SJCRH30 (cell line): Measurements from ENCODE around the gene SPATS2. TPM values are rescaled to one million over a fixed set of nuclear protein-coding genes. Genes with fewer than 3 reads are reported as not detected.

Experiments
- DNase-seq, 2 experiments: peaks; one replicate each; pipeline ENCODE4 v3.0.0-alpha.2; 2015 to 2020
- H3K27ac ChIP-seq: fragments of 250-450 bp; sonication (Bioruptor Pico); 2 replicates; pipeline ENCODE4 v1.5.1; 2020; ENCODE audit warnings: mild to moderate bottlenecking, moderate library complexity
- H3K27me3 ChIP-seq: fragments of 250-450 bp; sonication (Bioruptor Pico); 2 replicates; pipeline ENCODE4 v1.5.1; 2020; ENCODE audit warnings: mild to moderate bottlenecking, moderate library complexity
- H3K36me3 ChIP-seq: fragments of 250-450 bp; sonication (Bioruptor Pico); 2 replicates; pipeline ENCODE4 v1.5.1; 2020; ENCODE audit warnings: mild to moderate bottlenecking, moderate library complexity
- H3K4me1 ChIP-seq: fragments of 250-450 bp; sonication (Bioruptor Pico); 2 replicates; pipeline ENCODE4 v1.5.1; 2020; ENCODE audit warnings: mild to moderate bottlenecking, moderate library complexity
- H3K4me3 ChIP-seq: fragments of 250-450 bp; sonication (Bioruptor Pico); 2 replicates; pipeline ENCODE4 v1.5.1; 2020; ENCODE audit warnings: mild to moderate bottlenecking, moderate library complexity
- H3K9me3 ChIP-seq: fragments of 250-450 bp; sonication (Bioruptor Pico); replicated peaks from 2 replicates; pipeline ENCODE4 v1.5.1; 2020; ENCODE audit warnings: mild to moderate bottlenecking, moderate library complexity
- total RNA-seq: library from RNA; depleted of rRNA; stranded (reverse); fragments of >200 nt; shearing (Covaris generic); gene quantifications from 2 replicates; pipeline ENCODE4 v1.2.3, GENCODE V29; 2014

The SPATS2 gene
- total RNA-seq, 1 experiment from 2014 or later: 72.6 TPM

GRCh38 chr12:49542592-49543160, 175.4 kb downstream of the SPATS2 start:
- peaks cover 13% of the 10 kb centered on the region for H3K4me1 ChIP-seq
- H3K4me3 ChIP-seq: no peak overlapping the region
- H3K9me3 ChIP-seq: no peaks in the 10 kb centered on the region
- H3K27ac ChIP-seq: no peak overlapping the region
- no peaks in the 10 kb centered on the region for H3K36me3 ChIP-seq
- H3K27me3 ChIP-seq: peaks cover 36% of the 10 kb centered on the region
- no peak for DNase-seq

DNA sequence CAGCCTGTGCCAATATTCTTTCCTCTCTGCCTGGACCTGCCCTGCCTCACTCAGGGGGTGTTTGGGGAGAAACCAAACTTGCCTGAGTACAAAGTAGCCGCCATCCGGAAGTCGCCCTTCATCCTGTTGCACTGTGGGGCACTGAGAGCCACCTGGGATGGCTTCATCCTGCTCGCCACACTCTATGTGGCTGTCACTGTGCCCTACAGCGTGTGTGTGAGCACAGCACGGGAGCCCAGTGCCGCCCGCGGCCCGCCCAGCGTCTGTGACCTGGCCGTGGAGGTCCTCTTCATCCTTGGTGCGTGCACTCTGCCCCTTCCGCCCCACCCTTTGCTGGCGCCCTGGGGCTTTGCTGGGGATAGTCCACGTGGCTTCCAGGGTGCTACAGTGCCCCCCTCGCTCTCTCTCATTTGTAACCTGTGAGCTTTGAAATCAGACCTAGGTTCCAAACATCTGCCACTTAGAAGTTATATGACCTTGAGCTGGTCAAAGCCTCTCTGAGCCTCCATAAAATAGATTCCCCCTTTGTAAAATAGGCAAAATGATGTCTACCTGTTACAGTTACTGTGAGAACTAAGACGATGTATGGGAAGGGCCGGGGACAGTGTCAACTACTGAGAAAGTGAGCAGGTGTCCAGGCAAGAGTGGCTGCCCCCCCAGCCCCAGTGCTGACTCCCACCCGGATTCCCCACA, 176.1 kb downstream of the SPATS2 start:
- Histone ChIP-seq H3K9me3 (no peaks in the 10 kb centered on the region), H3K4me3 (no peak overlapping the region), H3K36me3 (no peaks in the 10 kb centered on the region), H3K27me3 (peaks cover 33% of the 10 kb centered on the region), H3K27ac (no peak overlapping the region), H3K4me1 (peaks cover 13% of the 10 kb centered on the region)
- DNase-seq: no peak

DNA sequence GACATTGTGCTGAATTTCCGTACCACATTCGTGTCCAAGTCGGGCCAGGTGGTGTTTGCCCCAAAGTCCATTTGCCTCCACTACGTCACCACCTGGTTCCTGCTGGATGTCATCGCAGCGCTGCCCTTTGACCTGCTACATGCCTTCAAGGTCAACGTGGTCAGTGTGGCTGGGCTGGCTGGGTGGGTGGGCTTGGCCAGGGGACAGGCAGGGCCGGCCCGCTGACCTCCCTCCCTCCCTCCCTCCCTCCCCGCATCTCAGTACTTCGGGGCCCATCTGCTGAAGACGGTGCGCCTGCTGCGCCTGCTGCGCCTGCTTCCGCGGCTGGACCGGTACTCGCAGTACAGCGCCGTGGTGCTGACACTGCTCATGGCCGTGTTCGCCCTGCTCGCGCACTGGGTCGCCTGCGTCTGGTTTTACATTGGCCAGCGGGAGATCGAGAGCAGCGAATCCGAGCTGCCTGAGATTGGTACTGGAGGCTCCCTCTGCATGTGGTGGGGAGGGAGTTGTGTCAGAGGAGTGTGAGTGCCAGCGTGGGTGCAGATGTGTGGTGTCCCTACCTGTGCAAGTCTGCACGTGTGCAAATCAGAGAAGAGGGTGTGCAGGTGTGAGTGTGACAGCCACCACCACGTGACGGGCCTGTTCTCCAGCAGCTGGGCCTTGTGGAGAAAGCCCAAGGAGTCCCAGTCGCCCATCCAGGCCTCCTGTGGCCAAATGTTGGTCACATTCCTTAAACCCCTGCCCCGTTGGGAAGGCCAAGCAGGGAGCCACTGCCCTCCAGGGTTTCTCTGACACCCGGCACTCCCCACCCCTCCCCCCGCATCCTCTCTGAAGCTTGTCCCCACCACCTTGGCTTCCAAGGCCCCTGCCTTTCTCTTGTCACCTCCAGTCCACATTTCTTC, 176.9 kb downstream of the SPATS2 start:
- no peak overlapping the region for H3K4me3 ChIP-seq
- no peak for DNase-seq

DNA sequence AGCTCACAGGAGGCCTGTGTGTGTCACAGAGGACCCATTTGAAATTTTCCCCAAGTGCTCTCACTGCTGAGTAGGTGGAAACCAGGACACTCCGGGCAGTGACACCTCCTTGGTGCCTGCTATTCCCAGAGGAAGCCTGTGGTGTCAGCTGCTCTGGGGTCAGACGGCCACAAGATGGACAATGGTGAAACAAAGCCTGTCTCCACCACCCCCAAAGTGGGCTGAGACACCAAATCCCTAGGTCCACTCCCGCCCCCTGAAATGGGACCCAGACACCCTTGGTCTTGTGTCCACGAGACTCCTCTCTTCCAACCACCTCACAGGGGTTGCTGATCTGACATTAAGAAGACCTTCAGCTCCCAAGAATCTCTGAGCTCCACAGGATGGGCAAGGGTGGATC, 178.6 kb downstream of the SPATS2 start:
- Histone ChIP-seq H3K4me3 (no peak overlapping the region), H3K9me3 (no peaks in the 10 kb centered on the region), H3K27ac (no peak overlapping the region), H3K36me3 (no peaks in the 10 kb centered on the region), H3K27me3 (peaks cover 23% of the 10 kb centered on the region), H3K4me1 (peaks cover under 1% of the 10 kb centered on the region; the same call in 1 of the 2 replicates)
- no peak for DNase-seq

More for the DNA sequence above, 176.9 kb downstream of the SPATS2 start:
- H3K9me3 ChIP-seq: no peaks in the 10 kb centered on the region
- peaks cover 33% of the 10 kb centered on the region for H3K27me3 ChIP-seq
- H3K27ac ChIP-seq: no peak overlapping the region
- peaks cover 13% of the 10 kb centered on the region for H3K4me1 ChIP-seq
- H3K36me3 ChIP-seq: no peaks in the 10 kb centered on the region

DNA sequence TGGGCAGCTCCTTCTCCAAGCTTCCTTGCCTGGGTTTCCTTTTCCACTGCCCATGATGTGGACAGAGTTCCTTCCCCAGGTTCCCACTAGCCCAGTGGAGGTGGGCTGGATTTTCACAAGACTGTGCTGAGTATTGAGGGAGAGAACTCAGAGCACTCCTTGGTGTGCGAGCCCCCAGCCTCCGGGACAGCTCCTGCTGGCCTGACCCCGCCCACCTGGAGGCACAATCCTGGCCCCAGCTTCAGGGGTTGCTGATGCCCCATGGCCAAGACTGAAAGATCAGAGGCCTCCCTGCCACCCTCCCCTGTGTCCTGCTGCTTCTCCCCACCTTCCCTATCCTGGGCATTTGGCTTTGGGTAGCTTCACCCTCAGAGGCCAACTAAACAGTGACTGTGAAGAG, 179.2 kb downstream of the SPATS2 start:
- no peak for DNase-seq

DNA sequence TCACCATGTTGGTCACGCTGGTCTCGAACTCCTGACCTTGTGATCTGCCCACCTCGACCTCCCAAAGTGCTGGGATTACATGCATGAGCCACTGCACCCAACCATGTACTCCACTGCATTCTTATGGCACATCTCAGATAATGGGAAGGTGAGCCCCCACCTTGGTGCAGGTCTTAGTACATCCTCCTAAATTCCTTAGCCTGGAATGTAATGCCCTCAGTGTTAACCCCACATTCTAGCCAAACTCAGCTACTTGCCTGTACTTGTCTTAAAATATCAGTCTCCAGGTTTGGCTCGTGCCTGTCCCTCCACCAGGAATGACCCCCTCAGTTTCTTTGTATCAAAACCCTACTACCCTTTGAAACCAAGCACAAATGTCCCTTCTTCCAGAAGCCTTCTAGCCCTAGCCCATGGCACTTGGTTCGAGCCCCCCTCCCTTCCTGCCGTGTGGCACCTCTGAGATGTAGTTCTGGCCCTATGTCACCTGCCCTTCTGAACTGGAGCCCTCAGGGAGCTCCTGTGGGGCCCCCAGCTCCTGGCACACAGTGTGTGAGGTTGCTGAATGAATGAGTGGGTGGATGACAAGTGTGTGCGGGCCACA, 179.9 kb downstream of the SPATS2 start:
- H3K36me3 ChIP-seq: no peaks in the 10 kb centered on the region
- peaks cover 23% of the 10 kb centered on the region for H3K27me3 ChIP-seq
- DNase-seq: no peak
- H3K4me1 ChIP-seq: no peaks in the 10 kb centered on the region
- H3K9me3 ChIP-seq: no peaks in the 10 kb centered on the region
- H3K27ac ChIP-seq: no peak overlapping the region
- no peak overlapping the region for H3K4me3 ChIP-seq

More for the DNA sequence above, 179.2 kb downstream of the SPATS2 start:
- H3K27ac ChIP-seq: no peak overlapping the region
- H3K9me3 ChIP-seq: no peaks in the 10 kb centered on the region
- no peaks in the 10 kb centered on the region for H3K36me3 ChIP-seq
- no peaks in the 10 kb centered on the region for H3K4me1 ChIP-seq
- H3K27me3 ChIP-seq: peaks cover 23% of the 10 kb centered on the region
- no peak overlapping the region for H3K4me3 ChIP-seq

- H3K4me3 ChIP-seq: no peak overlapping the region
- no peak for DNase-seq
These were observed 181.2 kb downstream of the SPATS2 start for GRCh38 chr12:49548481-49548821.

DNA sequence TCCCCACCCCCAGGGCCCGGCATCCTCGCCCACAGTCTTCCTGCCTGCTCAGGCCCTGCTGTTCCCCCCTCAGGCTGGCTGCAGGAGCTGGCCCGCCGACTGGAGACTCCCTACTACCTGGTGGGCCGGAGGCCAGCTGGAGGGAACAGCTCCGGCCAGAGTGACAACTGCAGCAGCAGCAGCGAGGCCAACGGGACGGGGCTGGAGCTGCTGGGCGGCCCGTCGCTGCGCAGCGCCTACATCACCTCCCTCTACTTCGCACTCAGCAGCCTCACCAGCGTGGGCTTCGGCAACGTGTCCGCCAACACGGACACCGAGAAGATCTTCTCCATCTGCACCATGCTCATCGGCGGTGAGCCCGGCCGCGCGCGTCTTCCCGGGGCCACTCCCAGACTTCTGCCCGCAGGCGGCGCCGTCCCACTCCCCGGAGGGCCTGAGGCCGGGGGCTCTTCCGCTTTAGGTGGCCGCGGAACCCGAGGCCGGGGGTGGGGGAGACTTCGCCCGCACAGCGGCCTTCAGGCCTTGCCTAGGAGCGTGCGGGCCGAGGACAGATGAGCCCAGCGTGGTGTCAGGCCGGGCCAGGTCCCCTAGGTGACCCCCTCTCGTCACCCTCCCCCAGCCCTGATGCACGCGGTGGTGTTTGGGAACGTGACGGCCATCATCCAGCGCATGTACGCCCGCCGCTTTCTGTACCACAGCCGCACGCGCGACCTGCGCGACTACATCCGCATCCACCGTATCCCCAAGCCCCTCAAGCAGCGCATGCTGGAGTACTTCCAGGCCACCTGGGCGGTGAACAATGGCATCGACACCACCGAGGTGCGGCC, 181.8 kb downstream of the SPATS2 start:
- no peaks in the 10 kb centered on the region for H3K36me3 ChIP-seq
- H3K27me3 ChIP-seq: peaks cover 17% of the 10 kb centered on the region; the same call in 1 of the 2 replicates
- H3K27ac ChIP-seq: no peak overlapping the region
- DNase-seq: no peak
- H3K4me3 ChIP-seq: no peak overlapping the region
- H3K9me3 ChIP-seq: no peaks in the 10 kb centered on the region
- H3K4me1 ChIP-seq: no peaks in the 10 kb centered on the region

More at GRCh38 chr12:49548481-49548821, 181.2 kb downstream of the SPATS2 start:
- H3K36me3 ChIP-seq: no peaks in the 10 kb centered on the region
- H3K4me1 ChIP-seq: no peaks in the 10 kb centered on the region
- no peaks in the 10 kb centered on the region for H3K9me3 ChIP-seq
- peaks cover 17% of the 10 kb centered on the region; the same call in 1 of the 2 replicates for H3K27me3 ChIP-seq
- no peak overlapping the region for H3K27ac ChIP-seq

DNA sequence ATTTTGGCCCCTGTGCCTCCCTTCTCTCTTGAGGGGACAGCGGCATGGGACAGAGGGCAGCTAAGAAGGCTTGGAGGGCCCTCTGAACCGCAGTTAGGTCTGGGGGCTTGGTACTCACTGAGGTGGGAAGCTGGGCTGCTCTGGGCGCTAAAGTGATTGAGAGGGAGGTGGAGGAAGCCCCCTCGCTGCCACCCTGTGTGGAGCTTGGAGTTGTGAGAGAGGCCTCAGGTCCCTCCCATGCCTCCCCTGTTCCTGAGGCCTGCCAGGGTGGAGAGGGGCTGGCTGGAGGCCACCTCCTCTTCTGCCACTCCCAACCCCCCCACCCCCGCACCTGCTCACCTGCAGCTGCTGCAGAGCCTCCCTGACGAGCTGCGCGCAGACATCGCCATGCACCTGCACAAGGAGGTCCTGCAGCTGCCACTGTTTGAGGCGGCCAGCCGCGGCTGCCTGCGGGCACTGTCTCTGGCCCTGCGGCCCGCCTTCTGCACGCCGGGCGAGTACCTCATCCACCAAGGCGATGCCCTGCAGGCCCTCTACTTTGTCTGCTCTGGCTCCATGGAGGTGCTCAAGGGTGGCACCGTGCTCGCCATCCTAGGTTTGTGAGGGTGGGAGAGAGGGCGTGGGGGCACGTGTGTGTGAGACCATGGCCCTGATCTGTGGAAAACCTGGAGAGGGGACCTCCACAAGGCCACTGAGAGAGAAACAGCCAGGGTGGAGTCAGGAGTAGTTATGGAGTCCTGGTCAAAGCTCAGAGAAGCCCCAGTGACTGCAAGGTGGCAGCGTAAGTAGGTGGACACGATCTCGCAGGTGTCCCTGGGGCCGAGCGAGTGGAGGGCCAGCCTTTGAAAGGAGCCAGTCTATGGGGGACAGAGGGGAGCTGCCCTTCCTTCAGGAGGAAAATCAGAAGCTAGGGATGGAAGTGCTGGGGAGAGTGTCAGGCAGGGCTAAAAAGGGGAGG, 182.8 kb downstream of the SPATS2 start:
- Histone ChIP-seq H3K4me1 (no peaks in the 10 kb centered on the region), H3K9me3 (no peaks in the 10 kb centered on the region), H3K36me3 (no peaks in the 10 kb centered on the region), H3K27ac (no peak overlapping the region), H3K4me3 (no peak overlapping the region), H3K27me3 (peaks cover 14% of the 10 kb centered on the region; the same call in 1 of the 2 replicates)
- no peak for DNase-seq

GRCh38 chr12:49550693-49551252, 183.5 kb downstream of the SPATS2 start:
- Histone ChIP-seq H3K4me1 (no peaks in the 10 kb centered on the region), H3K27ac (no peak overlapping the region), H3K36me3 (no peaks in the 10 kb centered on the region), H3K9me3 (no peaks in the 10 kb centered on the region), H3K4me3 (no peak overlapping the region), H3K27me3 (peaks cover 9% of the 10 kb centered on the region; the same call in 1 of the 2 replicates)
- DNase-seq: no peak

GRCh38 chr12:49552014-49552413, 184.8 kb downstream of the SPATS2 start:
- Histone ChIP-seq H3K36me3 (0 out of 2 replicates have a peak, but pooled peaks cover 3% of the 10 kb centered on the region), H3K9me3 (no peaks in the 10 kb centered on the region), H3K4me3 (no peak overlapping the region), H3K27me3 (peaks cover 3% of the 10 kb centered on the region; the same call in 1 of the 2 replicates), H3K27ac (no peak overlapping the region), H3K4me1 (no peaks in the 10 kb centered on the region)
- no peak for DNase-seq

GRCh38 chr12:49552425-49552824, 185.2 kb downstream of the SPATS2 start:
- Histone ChIP-seq H3K9me3 (no peaks in the 10 kb centered on the region), H3K4me3 (no peak overlapping the region), H3K27me3 (peaks cover under 1% of the 10 kb centered on the region; the same call in 1 of the 2 replicates), H3K27ac (no peak overlapping the region), H3K36me3 (0 out of 2 replicates have a peak, but pooled peaks cover 3% of the 10 kb centered on the region), H3K4me1 (no peaks in the 10 kb centered on the region)
- DNase-seq: no peak

GRCh38 chr12:49552899-49553298, 185.6 kb downstream of the SPATS2 start:
- H3K4me1 ChIP-seq: no peaks in the 10 kb centered on the region
- DNase-seq: no peak
- H3K36me3 ChIP-seq: peaks cover 4% of the 10 kb centered on the region
- no peak overlapping the region for H3K4me3 ChIP-seq
- H3K9me3 ChIP-seq: no peaks in the 10 kb centered on the region
- no peak overlapping the region for H3K27ac ChIP-seq
- H3K27me3 ChIP-seq: no peaks in the 10 kb centered on the region; the same call in 1 of the 2 replicates
